K562 (cell line): Measurements from ENCODE around the gene PIGM. TPM values are rescaled to one million over a fixed set of nuclear protein-coding genes. Genes with fewer than 3 reads are reported as not detected.

Source experiments
- CHCHD3 ChIP-seq: fragments of 250-450 bp; sonication (Bioruptor Pico); IDR thresholded peaks from 2 replicates; pipeline ENCODE4 v2.1.2; 2022; ENCODE audit warnings: mild to moderate bottlenecking
- CREB3 ChIP-seq: fragments of 450-650 bp; conservative IDR thresholded peaks from 2 replicates; pipeline ENCODE4 v1.6.1; 2016; ENCODE audit warnings: missing genetic modification characterization, low read depth, mild to moderate bottlenecking, missing compliant biosample characterization, moderate library complexity
- CTCFL ChIP-seq: IDR thresholded peaks from 2 replicates; pipeline ENCODE4 v1.6.1; 2011; ENCODE audit warnings: borderline replicate concordance, low read depth, mild to moderate bottlenecking, moderate library complexity, low read length; ENCODE audit not compliant: insufficient read depth, poor library complexity, severe bottlenecking
- ILF3 ChIP-seq: fragments of 450-650 bp; IDR thresholded peaks from 2 replicates; pipeline ENCODE4 v1.6.1; 2018; ENCODE audit warnings: antibody characterized with exemption, mild to moderate bottlenecking, moderate library complexity, borderline replicate concordance
- JUN ChIP-seq, 2 experiments: sonication (generic) in 1 of 2; formaldehyde crosslinking in 1 of 2; IDR thresholded peaks; 2 replicates each; pipeline versions ENCODE4 v1.6.1 to v1.8.0; 2012 to 2022; ENCODE audit warnings: borderline replicate concordance in 2 of 2, mild to moderate bottlenecking in 2 of 2, improper control_type of control experiment in 1 of 2, low read depth in 1 of 2, low read length in 1 of 2, missing genetic modification reagents in 1 of 2
- SMAD3 ChIP-seq: fragments of 450-650 bp; formaldehyde crosslinking; conservative IDR thresholded peaks from 2 replicates; pipeline ENCODE4 v1.4.0; 2020; ENCODE audit warnings: mild to moderate bottlenecking
- SREBF2 ChIP-seq: sonication (generic); formaldehyde crosslinking; IDR thresholded peaks from 2 replicates; pipeline ENCODE4 v1.4.0; 2020; ENCODE audit warnings: mild to moderate bottlenecking, missing genetic modification reagents
- TFAM ChIP-seq: fragments of 250-450 bp; sonication (Bioruptor Pico); conservative IDR thresholded peaks from 2 replicates; pipeline ENCODE4 v1.5.0; 2021; ENCODE audit warnings: mild to moderate bottlenecking, moderate library complexity
- ZNF121 ChIP-seq: sonication (generic); formaldehyde crosslinking; conservative IDR thresholded peaks from 2 replicates; pipeline ENCODE4 v1.8.0; 2022; ENCODE audit warnings: missing genetic modification reagents
- ZNF197 ChIP-seq: fragments of 200-800 bp; sonication (Bioruptor generic); IDR thresholded peaks from 2 replicates; pipeline ENCODE4 v1.6.1; 2016; ENCODE audit warnings: low read depth, missing genetic modification characterization, missing compliant biosample characterization
- ZNF318 ChIP-seq, 2 experiments: fragments of 450-650 bp; IDR thresholded peaks; 2 replicates each; pipeline ENCODE4 v1.6.1; 2016; ENCODE audit warnings: mild to moderate bottlenecking in 2 of 2, borderline replicate concordance in 1 of 2, low read depth in 1 of 2, moderate library complexity in 1 of 2
- polyA plus RNA-seq, 8 experiments: library from polyadenylated mRNA; depleted of rRNA in 4 of 8; stranded (reverse) in 5 of 8; unstranded in 3 of 8; fragments of >200 nt; fragmentation: Nextera tagmentation in 2 of 8; fragmentation: Illumina TruSeq in 1 of 8; extraction: Ambion mirVana in 2 of 8; extraction: Trizol in 1 of 8; gene quantifications; 2 replicates each; pipeline versions ENCODE4 v1.2.1 to v1.2.3, GENCODE V29; 2011 to 2014; ENCODE audit warnings: inconsistent platforms in 1 of 8, missing spikeins in 1 of 8
- total RNA-seq, 7 experiments: library from RNA; depleted of rRNA in 6 of 7; stranded (reverse); fragments of >200 nt in 6 of 7; fragmentation: Illumina TruSeq in 2 of 7; extraction: Trizol in 2 of 7; gene quantifications; 2 replicates each; pipeline versions ENCODE4 v1.2.1 to v1.2.3, GENCODE V29; 2011 to 2021; ENCODE audit warnings: low replicate concordance in 1 of 7

The PIGM gene
- total and polyA plus RNA-seq, 9 of the 15 experiments (the other 6 are each of a cell fraction or from before 2014, with no cell fraction given): 2.6 to 6.7 (median 4.3) TPM

- TF ChIP-seq ZNF318 (IDR thresholded peaks at IDR 0.05; ENCODE audit: borderline replicate concordance in 1 of 2, low read depth in 1 of 2): peak in 1 of 2 experiments; percentile 85; a peak in 2 of 4 replicates
- TF ChIP-seq TFAM (CRISPR knock-in tag): no peak
- no peak for TF ChIP-seq ZNF121
- no peak for TF ChIP-seq CTCFL
- no peak for TF ChIP-seq CHCHD3 (CRISPR knock-in tag)
- peak; percentile 96 for TF ChIP-seq ZNF197 (CRISPR knock-in tag)
- TF ChIP-seq CREB3 (tag): no peak
- TF ChIP-seq SREBF2 (CRISPR knock-in tag): no peak
- peak; percentile 86 for TF ChIP-seq SMAD3 (CRISPR knock-in tag)
- no peak for TF ChIP-seq ILF3
- TF ChIP-seq JUN (IDR thresholded peaks at IDR 0.05; ENCODE audit: borderline replicate concordance, low read depth, low read length): peak; percentile 29; the same call in 1 of the 2 replicates
- no peak for TF ChIP-seq JUN (CRISPR knock-in tag; IDR thresholded peaks at IDR 0.05; ENCODE audit: borderline replicate concordance)
These were observed 14.8 kb upstream of the PIGM start (continued) for GRCh38 chr1:160046494-160047110.
